PC-9 (cell line): ENCODE measurements around the gene CRY1. TPM values are rescaled to one million over a fixed set of nuclear protein-coding genes. Genes with fewer than 3 reads are reported as not detected.
"Not testable (repeated sequence)": the region's sequence is repeated elsewhere in the genome, so short reads cannot be mapped to it uniquely, and the experiment has no call there.

Source experiments
- BruUV-seq: library from RNA; stranded (reverse); fragments of 400-500 nt; replicated peaks from 2 replicates; lab custom pipeline; 2021; lab: Mats Ljungman, UMichigan
- CTCF ChIA-PET: fragments of 300-600 bp; sonication (Branson Sonifier 250); formaldehyde crosslinking; loops from one replicate; lab custom pipeline; 2022; ENCODE audit warnings: antibody characterized with exemption; lab: Charles Lee
- POLR2A ChIA-PET: fragments of 300-600 bp; sonication (Branson Sonifier 250); formaldehyde crosslinking; loops from one replicate; lab custom pipeline; 2022; ENCODE audit warnings: antibody characterized with exemption; ENCODE audit not compliant: unreplicated experiment; lab: Charles Lee
- DNase-seq, 2 experiments: peaks; one replicate each; pipeline versions ENCODE4 v3.0.0 to v3.0.0-alpha.2; 2015 to 2022; ENCODE audit warnings: mixed read lengths in 1 of 2
- H2AFZ ChIP-seq: fragments of 200-600 bp; sonication (generic); 2 replicates; pipeline ENCODE4 v1.8.1; 2017; ENCODE audit warnings: antibody characterized with exemption
- H3F3A ChIP-seq: fragments of 200-600 bp; sonication (generic); 2 replicates; pipeline ENCODE4 v1.8.1; 2017; ENCODE audit warnings: antibody characterized with exemption, mild to moderate bottlenecking, low read depth; ENCODE audit not compliant: insufficient read depth
- H3K27ac ChIP-seq: fragments of 200-600 bp; sonication (generic); 2 replicates; pipeline ENCODE4 v1.6.1; 2016; ENCODE audit warnings: mixed run types
- H3K27me3 ChIP-seq: fragments of 200-600 bp; sonication (generic); 2 replicates; pipeline ENCODE4 v1.6.1; 2016; ENCODE audit warnings: low read depth, mixed run types; ENCODE audit not compliant: insufficient read depth
- H3K36me3 ChIP-seq: fragments of 200-600 bp; sonication (generic); 2 replicates; pipeline ENCODE4 v1.6.1; 2016; ENCODE audit warnings: low read depth, mixed run types
- H3K4me1 ChIP-seq: fragments of 200-600 bp; sonication (generic); replicated peaks from 2 replicates; pipeline ENCODE4 v1.6.1; 2016; ENCODE audit warnings: mixed run types; ENCODE audit not compliant: insufficient read depth
- H3K4me2 ChIP-seq: fragments of 200-600 bp; sonication (generic); 2 replicates; pipeline ENCODE4 v1.6.1; 2017; ENCODE audit warnings: mixed run types
- H3K4me3 ChIP-seq: fragments of 200-600 bp; sonication (generic); 2 replicates; pipeline ENCODE4 v1.6.1; 2016; ENCODE audit warnings: mixed run types
- H3K79me2 ChIP-seq: fragments of 200-600 bp; sonication (generic); 2 replicates; pipeline ENCODE4 v1.6.1; 2017; ENCODE audit warnings: low read depth, mixed run types
- H3K9me2 ChIP-seq: fragments of 200-600 bp; sonication (generic); 2 replicates; pipeline ENCODE4 v1.8.1; 2017; ENCODE audit warnings: mild to moderate bottlenecking; ENCODE audit not compliant: insufficient read depth
- H3K9me3 ChIP-seq: fragments of 200-600 bp; sonication (generic); 2 replicates; pipeline ENCODE4 v1.8.1; 2016; ENCODE audit warnings: low read depth; ENCODE audit not compliant: insufficient read depth
- H4K20me1 ChIP-seq: fragments of 200-600 bp; sonication (generic); 2 replicates; pipeline ENCODE4 v1.8.1; 2017; ENCODE audit not compliant: insufficient read depth
- CTCF ChIP-seq: fragments of 200-600 bp; sonication (generic); conservative IDR thresholded peaks from 2 replicates; pipeline ENCODE4 v1.6.1; 2017; ENCODE audit warnings: mixed run types, antibody characterized with exemption, mild to moderate bottlenecking, moderate library complexity
- EZH2 ChIP-seq: fragments of 200-600 bp; sonication (generic); IDR thresholded peaks from 2 replicates; pipeline ENCODE4 v1.8.0; 2017; ENCODE audit warnings: antibody characterized with exemption, low read depth
- intact Hi-C: fragments of 100-400 bp; cut with micrococcal nuclease; formaldehyde crosslinking; loops from one replicate; pipeline ENCODE4 v1.10.0; 2022; ENCODE audit not compliant: unreplicated experiment
- total RNA-seq: library from RNA; stranded (reverse); gene quantifications from 2 replicates; pipeline ENCODE4 v1.2.3, GENCODE V29; 2021

The CRY1 gene
- total RNA-seq, 1 experiment from 2014 or later, result 18.1 TPM

DNA sequence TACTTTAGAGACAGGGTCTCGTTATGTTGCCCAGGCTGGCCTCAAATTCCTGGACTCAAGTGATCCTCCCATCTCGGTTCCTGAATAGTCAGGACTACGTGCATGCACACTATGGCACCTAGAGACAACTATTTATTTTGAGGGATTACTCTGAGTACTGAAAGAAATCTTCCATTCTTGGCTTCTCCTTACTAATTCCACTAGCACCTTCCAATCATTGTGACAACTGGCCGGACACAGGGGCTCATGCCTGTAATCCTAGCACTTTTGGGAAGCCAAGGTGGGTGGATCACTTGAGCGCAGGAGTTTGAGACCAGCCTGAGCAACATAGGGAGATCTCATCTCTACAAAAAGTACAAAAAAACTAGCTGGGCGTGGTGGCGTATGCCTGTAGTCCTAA is 64.3 kb downstream of the CRY1 start:
- peaks cover 51% of the 10 kb centered on the region for H3K4me1 ChIP-seq
- DNase-seq, result no peak
- POLR2A ChIA-PET, result no interaction called here
- no peak overlapping the region for H2AFZ ChIP-seq
- no peaks in the 10 kb centered on the region for H4K20me1 ChIP-seq
- H3K9me3 ChIP-seq, result no peaks in the 10 kb centered on the region
- no peaks in the 10 kb centered on the region for H3K36me3 ChIP-seq
- no peaks in the 10 kb centered on the region for H3K27me3 ChIP-seq
- peaks cover 29% of the 10 kb centered on the region for H3K79me2 ChIP-seq
- no TSS peak for BruUV-seq
- intact Hi-C loops, result loop anchor here (5.0 kb wide), 1 partner anchor 43 kb away; no protein-coding TSS in a partner anchor
- no peak overlapping the region for H3K27ac ChIP-seq
- CTCF ChIA-PET, result no interaction called here
- H3F3A ChIP-seq, result peaks cover 7% of the 10 kb centered on the region; the same call in 1 of the 2 replicates
- no peak overlapping the region for H3K4me2 ChIP-seq
- TF ChIP-seq CTCF (no peak), EZH2 (no peak)
- H3K9me2 ChIP-seq, result no peaks in the 10 kb centered on the region
- H3K4me3 ChIP-seq, result no peak overlapping the region

GRCh38 chr12:107027636-107028053 is 65.7 kb downstream of the CRY1 start:
- Histone ChIP-seq H4K20me1 (no peaks in the 10 kb centered on the region), H3K9me3 (no peaks in the 10 kb centered on the region), H3K36me3 (no peaks in the 10 kb centered on the region), H3K27me3 (no peaks in the 10 kb centered on the region), H3F3A (peaks cover 7% of the 10 kb centered on the region; the same call in 1 of the 2 replicates), H3K9me2 (no peaks in the 10 kb centered on the region), H3K79me2 (peaks cover 29% of the 10 kb centered on the region), H2AFZ (no peak overlapping the region), H3K4me2 (peak overlapping the region; percentile 74), H3K4me1 (peaks cover 51% of the 10 kb centered on the region), H3K27ac (peak overlapping the region; percentile 69), H3K4me3 (no peak overlapping the region)
- BruUV-seq, result no TSS peak
- CTCF ChIA-PET, result interaction anchor here (0.6 kb wide), 1 partner anchor 32 kb away, joined by 4 read pairs; no protein-coding TSS in a partner anchor
- intact Hi-C loops, result loop anchor here (1.0 to 5.0 kb wide), 2 partner anchors 45 to 65 kb away; no protein-coding TSS in a partner anchor
- POLR2A ChIA-PET, result no interaction called here
- DNase-seq, result peak; percentile 12 to 99
- no peak for TF ChIP-seq CTCF
- no peak for TF ChIP-seq EZH2

- Histone ChIP-seq H3K27ac (peak overlapping the region; percentile 69), H3K36me3 (no peaks in the 10 kb centered on the region), H3K4me2 (peak overlapping the region; percentile 74), H3K4me1 (peaks cover 51% of the 10 kb centered on the region), H3K9me2 (no peaks in the 10 kb centered on the region), H3K27me3 (no peaks in the 10 kb centered on the region), H4K20me1 (no peaks in the 10 kb centered on the region), H3F3A (peaks cover 7% of the 10 kb centered on the region; the same call in 1 of the 2 replicates), H3K9me3 (no peaks in the 10 kb centered on the region), H3K79me2 (peaks cover 29% of the 10 kb centered on the region), H3K4me3 (no peak overlapping the region; the same call in 1 of the 2 replicates), H2AFZ (no peak overlapping the region)
- no peak for DNase-seq
- POLR2A ChIA-PET, result no interaction called here
- TF ChIP-seq EZH2 (no peak), CTCF (no peak)
- intact Hi-C loops, result loop anchor here (1.0 to 5.0 kb wide), 2 partner anchors 45 to 65 kb away; no protein-coding TSS in a partner anchor
- CTCF ChIA-PET, result interaction anchor here (0.6 kb wide), 1 partner anchor 33 kb away, joined by 4 read pairs; no protein-coding TSS in a partner anchor
- BruUV-seq, result no TSS peak
Measured at GRCh38 chr12:107026806-107027635, 66.3 kb downstream of the CRY1 start.

DNA sequence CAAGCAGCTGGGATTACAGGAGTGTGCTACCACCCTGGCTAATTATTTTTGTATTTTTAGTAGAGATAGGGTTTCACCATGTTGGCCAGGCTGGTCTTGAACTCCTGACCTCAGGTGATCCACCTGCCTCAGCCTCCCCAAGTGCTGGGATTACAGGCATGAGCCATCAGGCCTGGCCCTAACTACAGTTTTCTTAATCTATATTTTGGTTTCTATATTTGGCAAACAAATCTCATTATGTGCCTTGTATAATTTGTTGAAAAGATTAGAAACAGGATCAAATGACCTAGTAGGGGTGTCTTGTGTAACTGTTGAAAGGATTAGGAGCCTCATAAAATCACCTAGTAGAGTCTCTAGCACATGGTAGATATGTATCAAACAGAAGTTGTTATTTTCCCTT is 67.0 kb downstream of the CRY1 start:
- H3K4me2 ChIP-seq, H3K36me3 ChIP-seq, POLR2A ChIA-PET, H3K27me3 ChIP-seq, H2AFZ ChIP-seq, CTCF ChIA-PET, BruUV-seq, H3K4me3 ChIP-seq, H3K9me3 ChIP-seq, H3F3A ChIP-seq, H4K20me1 ChIP-seq, DNase-seq, H3K9me2 ChIP-seq: not testable (repeated sequence)
- Histone ChIP-seq H3K79me2 (peaks cover 29% of the 10 kb centered on the region), H3K27ac (peak overlapping the region; percentile 69; the same call in 1 of the 2 replicates), H3K4me1 (peaks cover 51% of the 10 kb centered on the region)
- intact Hi-C loops, result loop anchor here (5.0 kb wide), 1 partner anchor 46 kb away; no protein-coding TSS in a partner anchor
